Endothelial cell of umbilical vein (primary cell): ENCODE measurements around the gene PROB1. TPM values are rescaled to one million over a fixed set of nuclear protein-coding genes. Genes with fewer than 3 reads are reported as not detected.

Source experiments
- BruUV-seq: library from RNA; stranded (reverse); fragments of 400-500 nt; replicated peaks from 2 replicates; lab custom pipeline; 2021; lab: Mats Ljungman, UMichigan
- CTCF ChIA-PET: fragments of 300-600, 350-600 bp; sonication (Branson Sonifier 250); formaldehyde crosslinking; loops from one replicate; lab custom pipeline; 2021; ENCODE audit warnings: antibody characterized with exemption, inconsistent platforms; lab: Charles Lee
- POLR2A ChIA-PET: fragments of 300-600, 350-600 bp; sonication (Branson Sonifier 250); formaldehyde crosslinking; loops from one replicate; lab custom pipeline; 2021; ENCODE audit warnings: antibody characterized with exemption, inconsistent platforms; lab: Charles Lee
- DNase-seq: peaks from one replicate; pipeline ENCODE4 v3.0.0-alpha.2; 2011; ENCODE audit warnings: low read depth, low spot score
- FAIRE-seq: peaks from 2 replicates; lab custom pipeline; 2011; peaks lifted over from hg19 to GRCh38; lab: Jason Lieb, UNC
- H2AFZ ChIP-seq: 2 replicates; pipeline ENCODE4 v1.6.0; 2012; ENCODE audit warnings: low read depth, low read length, control low read depth, inconsistent platforms
- H3K27ac ChIP-seq: 2 replicates; pipeline ENCODE4 v1.5.1; 2011; ENCODE audit warnings: low read depth, mild to moderate bottlenecking, control low read depth, low read length, moderate library complexity; ENCODE audit not compliant: insufficient read depth
- H3K27me3 ChIP-seq, 2 experiments: 2 replicates each; pipeline versions ENCODE4 v1.6.0 to v1.6.1; 2011; ENCODE audit warnings: low read length in 2 of 2, mixed read lengths in 1 of 2; ENCODE audit not compliant: control insufficient read depth in 2 of 2, insufficient read depth in 2 of 2
- H3K36me3 ChIP-seq, 2 experiments: 2 replicates in 1 of 2; 3 replicates in 1 of 2; pipeline ENCODE4 v1.5.1; 2011; ENCODE audit warnings: low read length in 2 of 2, mild to moderate bottlenecking in 1 of 2, moderate library complexity in 1 of 2; ENCODE audit not compliant: control insufficient read depth in 2 of 2, insufficient read depth in 2 of 2; ENCODE audit errors: extremely low read depth in 1 of 2
- H3K4me1 ChIP-seq: 3 replicates; pipeline ENCODE4 v1.5.1; 2011; ENCODE audit warnings: mild to moderate bottlenecking, low read length; ENCODE audit not compliant: control insufficient read depth, insufficient read depth; ENCODE audit errors: extremely low read depth
- H3K4me2 ChIP-seq: 2 replicates; pipeline ENCODE4 v1.6.1; 2011; ENCODE audit warnings: low read length, control low read depth, mixed read lengths; ENCODE audit not compliant: insufficient read depth
- H3K4me3 ChIP-seq, 3 experiments: fragments of 200-600 bp in 1 of 3; sonication (generic), shearing (Covaris generic) in 1 of 3; replicated peaks in 1 of 3; 2 replicates each; pipeline ENCODE4 v1.5.1; 2011 to 2016; ENCODE audit warnings: control low read depth in 3 of 3, low read length in 3 of 3, mild to moderate bottlenecking in 2 of 3, inconsistent platforms in 1 of 3, low read depth in 1 of 3, moderate library complexity in 1 of 3; ENCODE audit not compliant: insufficient read depth in 1 of 3
- H3K79me2 ChIP-seq: 2 replicates; pipeline ENCODE4 v1.6.0; 2012; ENCODE audit warnings: low read length, inconsistent platforms; ENCODE audit not compliant: control insufficient read depth, insufficient read depth
- H3K9ac ChIP-seq: replicated peaks from 2 replicates; pipeline ENCODE3; 2011; ENCODE audit warnings: low read length, control low read depth; ENCODE audit not compliant: insufficient read depth; ENCODE audit errors: extremely low read depth
- H3K9me1 ChIP-seq: replicated peaks from 3 replicates; pipeline ENCODE4 v1.6.0; 2011; ENCODE audit warnings: mild to moderate bottlenecking, low read length; ENCODE audit not compliant: control insufficient read depth, insufficient read depth; ENCODE audit errors: extremely low read depth
- H3K9me3 ChIP-seq: replicated peaks from 2 replicates; pipeline ENCODE4 v1.5.1; 2012; ENCODE audit warnings: low read length, inconsistent platforms; ENCODE audit not compliant: control insufficient read depth, insufficient read depth
- H4K20me1 ChIP-seq: replicated peaks from 2 replicates; pipeline ENCODE3; 2011; ENCODE audit warnings: mild to moderate bottlenecking, low read length; ENCODE audit not compliant: control insufficient read depth, insufficient read depth; ENCODE audit errors: extremely low read depth
- EZH2 ChIP-seq: IDR thresholded peaks from 2 replicates; pipeline ENCODE4 v1.6.1; 2012; ENCODE audit warnings: borderline replicate concordance, low read depth, mild to moderate bottlenecking, moderate library complexity, low read length, inconsistent platforms; ENCODE audit not compliant: severe bottlenecking
- FOS ChIP-seq: IDR thresholded peaks from 2 replicates; pipeline ENCODE4 v1.6.1; 2011; ENCODE audit warnings: mild to moderate bottlenecking, low read length, moderate library complexity, borderline replicate concordance; ENCODE audit not compliant: insufficient read depth
- GATA2 ChIP-seq: IDR thresholded peaks from 2 replicates; pipeline ENCODE4 v1.7.0; 2011; ENCODE audit warnings: low read depth, mild to moderate bottlenecking, moderate library complexity, mixed read lengths, low read length; ENCODE audit not compliant: insufficient read length, insufficient read depth
- JUN ChIP-seq: IDR thresholded peaks from 2 replicates; pipeline ENCODE4 v1.6.1; 2011; ENCODE audit warnings: borderline replicate concordance, low read depth; ENCODE audit not compliant: insufficient read length, insufficient read depth
- MYC ChIP-seq: IDR thresholded peaks from one replicate; pipeline ENCODE4 v1.6.1; 2011; ENCODE audit warnings: mild to moderate bottlenecking, low read depth, low read length
- POLR2A ChIP-seq: IDR thresholded peaks from 2 replicates; pipeline ENCODE4 v1.6.1; 2012; ENCODE audit warnings: low read depth, mild to moderate bottlenecking, control low read depth, low read length
- POLR2AphosphoS5 ChIP-seq: IDR thresholded peaks from 2 replicates; pipeline ENCODE4 v1.6.1; 2012; ENCODE audit warnings: low read depth, mild to moderate bottlenecking, control low read depth, low read length, moderate library complexity; ENCODE audit not compliant: insufficient read depth
- dilution Hi-C: fragments of 300-500 bp; cut with MboI; formaldehyde crosslinking; loops from one replicate; pipeline ENCODE4 v1.15.0; 2019; ENCODE audit warnings: low sequenced_read_pairs; ENCODE audit not compliant: extremely low pct_ligation_motif_present
- intact Hi-C: fragments of 100-400 bp; cut with micrococcal nuclease; formaldehyde crosslinking; loops from one replicate; pipeline ENCODE4 v1.10.0; 2022
- polyA plus RNA-seq, 4 experiments: library from polyadenylated mRNA; depleted of rRNA in 3 of 4; stranded (reverse) in 3 of 4; unstranded in 1 of 4; fragments of >200 nt; gene quantifications; 2 replicates each; pipeline versions ENCODE4 v1.2.1 to v1.2.3, GENCODE V29; 2011 to 2012; ENCODE audit warnings: missing spikeins in 1 of 4
- total RNA-seq: library from RNA; stranded (reverse); gene quantifications from 2 replicates; pipeline ENCODE4 v1.2.3, GENCODE V29; 2021
- TF ChIP-seq, protein P1 (sequence below): IDR thresholded peaks from 2 replicates; pipeline ENCODE4 v1.6.1; 2011; ENCODE audit not compliant: insufficient read depth, insufficient read length
- TF ChIP-seq, protein P2 (sequence below), 2 donors: IDR thresholded peaks; 1 replicate in 1 of 2; 2 replicates in 1 of 2; pipeline ENCODE4 v1.5.1; 2011; ENCODE audit warnings: low read length in 2 of 2, mild to moderate bottlenecking in 2 of 2, moderate library complexity in 2 of 2, control low read depth in 1 of 2, inconsistent platforms in 1 of 2, low read depth in 1 of 2; ENCODE audit not compliant: insufficient read depth in 1 of 2; ENCODE audit errors: extremely low read depth in 1 of 2

Gene PROB1
- total and polyA plus RNA-seq, 2 donors (not counting 3 experiments of a cell fraction or from before 2014, with no cell fraction given) = 0.47 to 1.9 TPM

DNA sequence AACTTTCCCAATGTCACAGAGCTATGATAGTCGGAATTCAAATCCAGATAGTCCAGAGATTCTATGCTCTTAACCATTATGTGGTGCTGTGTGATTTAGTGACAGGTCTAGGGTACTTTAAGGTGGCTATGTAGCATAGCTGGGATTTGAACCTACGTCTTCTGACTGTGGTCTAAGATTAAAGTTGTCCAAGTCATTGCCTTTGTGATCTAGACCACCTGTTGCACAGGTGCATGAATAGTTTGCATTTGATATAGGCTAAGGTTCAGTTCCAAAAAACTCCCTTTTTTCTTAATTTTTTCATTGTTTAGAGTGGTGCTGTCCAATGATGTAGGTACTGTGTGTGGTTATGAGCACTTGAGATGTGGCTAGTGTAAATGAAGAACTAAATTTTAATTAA lies 50.7 kb downstream of the PROB1 start:
- dilution Hi-C loops = no loop called here
- Histone ChIP-seq H3K9me3 (no peaks in the 10 kb centered on the region), H3K4me1 (peaks cover 7% of the 10 kb centered on the region), H3K27me3 (no peaks in the 10 kb centered on the region), H3K79me2 (peaks cover 61% of the 10 kb centered on the region), H3K4me2 (no peak overlapping the region), H4K20me1 (peaks cover 2% of the 10 kb centered on the region), H3K9me1 (no peaks in the 10 kb centered on the region), H3K9ac (no peak overlapping the region), H3K4me3 (no peak overlapping the region), H2AFZ (no peak overlapping the region), H3K27ac (no peak overlapping the region), H3K36me3 (no peaks in the 10 kb centered on the region)
- intact Hi-C loops = no loop called here
- ChIA-PET POLR2A (no interaction called here), CTCF (interaction anchor here (1.1 kb wide), 1 partner anchor 24 kb away, joined by 4 read pairs; no protein-coding TSS in a partner anchor)
- DNase-seq = no peak
- no TSS peak for BruUV-seq
- TF ChIP-seq JUN = no peak
- TF ChIP-seq, protein P1, sequence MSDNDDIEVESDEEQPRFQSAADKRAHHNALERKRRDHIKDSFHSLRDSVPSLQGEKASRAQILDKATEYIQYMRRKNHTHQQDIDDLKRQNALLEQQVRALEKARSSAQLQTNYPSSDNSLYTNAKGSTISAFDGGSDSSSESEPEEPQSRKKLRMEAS = no peak
- no peak for TF ChIP-seq MYC
- TF ChIP-seq, protein P2, sequence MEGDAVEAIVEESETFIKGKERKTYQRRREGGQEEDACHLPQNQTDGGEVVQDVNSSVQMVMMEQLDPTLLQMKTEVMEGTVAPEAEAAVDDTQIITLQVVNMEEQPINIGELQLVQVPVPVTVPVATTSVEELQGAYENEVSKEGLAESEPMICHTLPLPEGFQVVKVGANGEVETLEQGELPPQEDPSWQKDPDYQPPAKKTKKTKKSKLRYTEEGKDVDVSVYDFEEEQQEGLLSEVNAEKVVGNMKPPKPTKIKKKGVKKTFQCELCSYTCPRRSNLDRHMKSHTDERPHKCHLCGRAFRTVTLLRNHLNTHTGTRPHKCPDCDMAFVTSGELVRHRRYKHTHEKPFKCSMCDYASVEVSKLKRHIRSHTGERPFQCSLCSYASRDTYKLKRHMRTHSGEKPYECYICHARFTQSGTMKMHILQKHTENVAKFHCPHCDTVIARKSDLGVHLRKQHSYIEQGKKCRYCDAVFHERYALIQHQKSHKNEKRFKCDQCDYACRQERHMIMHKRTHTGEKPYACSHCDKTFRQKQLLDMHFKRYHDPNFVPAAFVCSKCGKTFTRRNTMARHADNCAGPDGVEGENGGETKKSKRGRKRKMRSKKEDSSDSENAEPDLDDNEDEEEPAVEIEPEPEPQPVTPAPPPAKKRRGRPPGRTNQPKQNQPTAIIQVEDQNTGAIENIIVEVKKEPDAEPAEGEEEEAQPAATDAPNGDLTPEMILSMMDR (IDR thresholded peaks at IDR 0.05; ENCODE audit: extremely low read depth in 1 of 2, insufficient read depth in 1 of 2, low read depth in 1 of 2, low read length in 2 of 2) = no peak
- TF ChIP-seq POLR2AphosphoS5 = no peak
- TF ChIP-seq EZH2 = no peak
- TF ChIP-seq POLR2A = no peak
- TF ChIP-seq FOS = no peak
- TF ChIP-seq GATA2 = no peak
- FAIRE-seq = no peak
